CD4-positive, alpha-beta T cell treated with Interleukin-4 for 4 hours (primary cell): ENCODE data around the gene SMARCAL1.

Experiments used
- DNase-seq: peaks from one replicate; pipeline ENCODE4 v3.0.0-alpha.2; 2020

SMARCAL1 gene

GRCh38 chr2:216477283-216478035 is 65.2 kb downstream of the SMARCAL1 start:
- no peak for DNase-seq

GRCh38 chr2:216478151-216478550 is 65.9 kb downstream of the SMARCAL1 start:
- DNase-seq, result no peak

GRCh38 chr2:216478791-216479190 is 66.5 kb downstream of the SMARCAL1 start:
- no peak for DNase-seq

GRCh38 chr2:216480221-216480620 is 67.9 kb downstream of the SMARCAL1 start:
- no peak for DNase-seq

- DNase-seq, result no peak
These were observed 70.4 kb downstream of the SMARCAL1 start for GRCh38 chr2:216482640-216483039.

- no peak for DNase-seq
These were observed 73.0 kb downstream of the SMARCAL1 start for GRCh38 chr2:216485237-216485636.

GRCh38 chr2:216485745-216486144 is 73.5 kb downstream of the SMARCAL1 start:
- DNase-seq, result no peak

GRCh38 chr2:216486271-216486670 is 74.0 kb downstream of the SMARCAL1 start:
- no peak for DNase-seq

GRCh38 chr2:216486708-216487107 is 74.4 kb downstream of the SMARCAL1 start:
- DNase-seq, result no peak

- DNase-seq, result no peak
These were observed 77.8 kb downstream of the SMARCAL1 start for GRCh38 chr2:216490061-216490460.

- DNase-seq, result no peak
These were observed 79.7 kb downstream of the SMARCAL1 start for GRCh38 chr2:216491793-216492596.

GRCh38 chr2:216492597-216493333 is 80.5 kb downstream of the SMARCAL1 start:
- DNase-seq, result no peak

- DNase-seq, result no peak
These were observed 81.0 kb downstream of the SMARCAL1 start for GRCh38 chr2:216493334-216493685.

GRCh38 chr2:216495656-216496055 is 83.4 kb downstream of the SMARCAL1 start:
- DNase-seq, result no peak

GRCh38 chr2:216497382-216498069 is 85.2 kb downstream of the SMARCAL1 start:
- DNase-seq, result no peak

- no peak for DNase-seq
These were observed 85.7 kb downstream of the SMARCAL1 start for GRCh38 chr2:216498070-216498378.

GRCh38 chr2:216498379-216499352 is 86.4 kb downstream of the SMARCAL1 start, which contains the start of gene RPL37A:
Gene RPL37A (plus strand): TSS chr2:216498844. CDS start chr2:216498875, 31 bp downstream.
- peak; percentile 94 for DNase-seq

- no peak for DNase-seq
These were observed 87.4 kb downstream of the SMARCAL1 start for GRCh38 chr2:216499641-216500218.

GRCh38 chr2:216500572-216500971 is 88.3 kb downstream of the SMARCAL1 start:
- DNase-seq, result no peak

GRCh38 chr2:216501854-216502253 is 89.6 kb downstream of the SMARCAL1 start:
- no peak for DNase-seq

- no peak for DNase-seq
These were observed 90.3 kb downstream of the SMARCAL1 start for GRCh38 chr2:216502381-216503158.
